ENCODE data around the gene CD81.

GRCh38 chr11:2425506-2425905 is 48.4 kb downstream of the CD81 start:
- TF ChIP-seq CTCF (IDR thresholded peaks at IDR 0.05) = no peak
- TF ChIP-seq POLR2A (IDR thresholded peaks at IDR 0.05) = no peak
- TF ChIP-seq EP300 (IDR thresholded peaks at IDR 0.05) = no peak
- TF ChIP-seq POLR2AphosphoS5 (IDR thresholded peaks at IDR 0.05) = no peak

Measured in upper lobe of left lung (tissue), 4 donors.